Stimulated activated memory B cell treated with anti-CD40 and anti-IgM and Interleukin-4, amounts not matched to agents 10 μg/mL and 1 μg/mL and 100 μg/mL, for 72 hours (primary cell): ENCODE measurements around the gene SGTA.

Source experiments
- ATAC-seq: fragments of 150-1000 bp; cut with Tn5 transposase; 2 replicates; pipeline ENCODE4 v1.10.0; 2021
- H3K27ac Mint-ChIP-seq: one replicate; pipeline ENCODE4 v1.8.0; 2022; ENCODE audit warnings: mild to moderate bottlenecking, mixed read lengths
- H3K27me3 Mint-ChIP-seq: one replicate; pipeline ENCODE4 v1.8.0; 2022; ENCODE audit warnings: mixed read lengths
- H3K36me3 Mint-ChIP-seq: one replicate; pipeline ENCODE4 v1.8.0; 2022; ENCODE audit warnings: mixed read lengths
- H3K4me1 Mint-ChIP-seq: one replicate; pipeline ENCODE4 v1.8.0; 2022; ENCODE audit warnings: mixed read lengths
- H3K4me3 Mint-ChIP-seq: one replicate; pipeline ENCODE4 v1.8.0; 2022; ENCODE audit warnings: mild to moderate bottlenecking, moderate library complexity, mixed read lengths
- H3K9me3 Mint-ChIP-seq: one replicate; pipeline ENCODE4 v1.8.0; 2022; ENCODE audit warnings: mixed read lengths

SGTA gene

DNA sequence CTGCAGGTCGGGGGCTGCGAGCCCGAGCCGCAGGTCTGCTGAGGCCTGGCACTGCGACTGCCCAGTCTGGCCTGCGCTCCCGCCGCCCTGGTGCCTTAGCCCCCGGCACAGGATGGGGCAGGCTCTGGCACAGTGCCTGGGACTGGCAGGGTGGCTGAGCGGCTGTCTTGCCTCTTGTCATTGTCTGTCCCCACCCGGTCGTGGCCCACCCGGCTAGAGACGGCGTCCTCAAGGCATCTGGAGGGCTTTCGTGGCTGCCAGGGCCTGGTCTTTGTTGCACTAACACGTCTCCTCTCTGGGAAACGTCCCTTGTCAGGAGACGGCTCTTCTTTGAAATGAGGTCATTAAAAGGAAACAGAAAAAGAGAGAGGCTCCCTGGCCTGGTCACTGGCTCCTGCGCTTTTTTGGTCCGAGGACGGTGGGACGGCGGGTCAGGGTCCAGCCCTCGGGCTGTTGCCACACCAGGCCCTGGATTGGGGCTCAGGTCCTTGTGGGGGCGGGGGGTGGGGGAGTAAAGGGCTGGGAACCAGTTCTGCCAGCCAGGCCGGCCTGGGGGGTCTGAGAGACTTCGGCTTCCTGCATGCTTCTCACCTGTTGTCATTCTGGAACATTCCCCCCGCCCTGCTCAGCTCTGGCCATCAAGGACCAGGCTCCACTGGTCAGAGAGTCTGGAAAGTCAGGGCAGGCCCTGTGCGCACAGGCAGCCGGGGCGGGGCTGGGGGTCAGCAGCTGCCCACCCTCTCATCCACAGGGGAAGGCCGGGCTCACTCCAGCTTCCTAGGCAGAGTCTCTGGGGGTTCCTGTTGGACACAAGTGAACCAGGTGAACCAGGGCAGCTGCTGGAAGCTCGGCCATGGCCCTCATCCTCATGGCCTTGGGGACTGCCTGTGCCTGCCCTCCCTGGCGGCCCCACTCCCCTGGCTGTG, 30.4 kb upstream of the SGTA start:
- no peaks in the 10 kb centered on the region for H3K27me3 Mint-ChIP-seq
- ATAC-seq = no peak
- H3K9me3 Mint-ChIP-seq = peaks cover 5% of the 10 kb centered on the region
- no peak overlapping the region for H3K4me3 Mint-ChIP-seq
- peaks cover 8% of the 10 kb centered on the region for H3K4me1 Mint-ChIP-seq
- H3K36me3 Mint-ChIP-seq = peaks cover 32% of the 10 kb centered on the region
- H3K27ac Mint-ChIP-seq = no peak overlapping the region

DNA sequence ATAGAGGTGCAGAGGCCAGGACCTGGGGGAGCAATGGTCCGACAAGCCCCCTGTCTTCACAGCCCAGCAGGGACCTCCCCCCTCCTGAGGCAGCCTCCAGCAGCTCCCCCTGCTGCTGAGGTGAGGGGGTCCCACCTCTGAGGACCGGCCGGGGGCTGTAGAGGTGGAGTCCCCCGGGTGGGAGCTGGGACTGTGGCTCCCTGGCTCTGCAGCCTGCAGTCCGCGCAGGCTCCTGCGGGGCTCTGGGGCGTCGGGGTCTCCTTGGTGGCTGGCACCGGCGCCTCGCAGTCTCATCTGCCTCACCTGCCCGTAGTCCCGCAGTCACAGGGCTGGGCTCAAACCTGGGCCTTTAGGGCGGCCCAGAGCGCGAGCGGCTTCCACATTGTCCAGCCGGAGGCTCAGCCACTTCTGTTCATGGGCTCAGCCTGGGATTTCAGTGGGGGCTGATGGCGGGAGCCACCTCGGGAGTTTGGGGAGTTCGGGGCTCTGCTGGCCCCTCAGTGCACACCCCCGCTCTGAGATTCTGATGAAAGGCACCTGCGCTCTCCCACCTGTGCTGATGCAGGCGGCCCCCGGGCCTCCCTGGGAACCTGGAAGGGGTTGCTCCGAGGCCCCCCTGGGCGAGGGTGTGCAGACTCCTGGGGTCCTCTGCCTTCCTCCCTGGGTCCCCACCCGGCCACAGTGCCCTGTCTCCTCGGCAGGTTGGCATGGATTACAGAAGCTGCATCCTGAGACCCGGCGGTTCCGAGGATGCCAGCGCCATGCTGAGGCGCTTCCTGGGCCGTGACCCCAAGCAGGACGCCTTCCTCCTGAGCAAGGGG, 29.6 kb upstream of the SGTA start:
- Mint-ChIP-seq H3K27me3 (no peaks in the 10 kb centered on the region), H3K4me1 (peaks cover 6% of the 10 kb centered on the region), H3K4me3 (no peak overlapping the region), H3K27ac (no peak overlapping the region), H3K36me3 (peaks cover 33% of the 10 kb centered on the region), H3K9me3 (peaks cover 5% of the 10 kb centered on the region)
- ATAC-seq = no peak

DNA sequence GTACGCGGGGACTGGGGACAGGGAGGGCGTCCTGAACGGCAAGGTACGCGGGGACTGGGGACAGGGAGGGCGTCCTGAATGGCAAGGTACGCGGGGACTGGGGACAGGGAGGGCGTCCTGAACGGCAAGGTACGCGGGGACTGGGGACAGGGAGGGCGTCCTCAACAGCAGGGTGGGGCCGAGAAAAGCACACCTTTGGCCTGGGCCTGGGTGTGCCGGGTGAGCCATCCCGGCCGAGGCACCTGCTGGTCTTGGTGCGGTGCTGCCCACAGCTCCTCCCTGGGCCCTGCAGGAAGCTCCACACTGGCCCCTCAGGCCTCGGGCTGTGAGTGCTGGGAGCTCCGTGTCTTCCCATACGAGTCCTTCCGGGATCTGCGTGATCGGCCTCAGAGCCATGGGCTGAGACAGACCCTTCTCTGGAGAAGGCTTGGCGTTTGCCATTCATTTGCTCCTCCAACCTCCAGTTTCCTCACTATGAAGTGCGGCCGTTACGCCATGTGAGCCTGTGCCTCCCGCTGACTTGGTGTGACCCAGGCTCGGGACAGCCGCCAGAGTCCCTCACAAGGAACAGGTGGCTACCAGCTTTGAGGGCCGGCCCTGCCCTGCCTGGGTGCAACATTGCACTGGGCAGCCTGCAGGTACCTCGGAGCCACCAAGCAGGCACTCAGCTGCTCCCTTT, 28.8 kb upstream of the SGTA start:
- no peaks in the 10 kb centered on the region for H3K4me1 Mint-ChIP-seq
- no peaks in the 10 kb centered on the region for H3K27me3 Mint-ChIP-seq
- peaks cover 34% of the 10 kb centered on the region for H3K36me3 Mint-ChIP-seq
- peak overlapping the region; percentile 23 for H3K4me3 Mint-ChIP-seq
- ATAC-seq = peak; percentile 55
- no peak overlapping the region for H3K27ac Mint-ChIP-seq
- H3K9me3 Mint-ChIP-seq = no peaks in the 10 kb centered on the region

DNA sequence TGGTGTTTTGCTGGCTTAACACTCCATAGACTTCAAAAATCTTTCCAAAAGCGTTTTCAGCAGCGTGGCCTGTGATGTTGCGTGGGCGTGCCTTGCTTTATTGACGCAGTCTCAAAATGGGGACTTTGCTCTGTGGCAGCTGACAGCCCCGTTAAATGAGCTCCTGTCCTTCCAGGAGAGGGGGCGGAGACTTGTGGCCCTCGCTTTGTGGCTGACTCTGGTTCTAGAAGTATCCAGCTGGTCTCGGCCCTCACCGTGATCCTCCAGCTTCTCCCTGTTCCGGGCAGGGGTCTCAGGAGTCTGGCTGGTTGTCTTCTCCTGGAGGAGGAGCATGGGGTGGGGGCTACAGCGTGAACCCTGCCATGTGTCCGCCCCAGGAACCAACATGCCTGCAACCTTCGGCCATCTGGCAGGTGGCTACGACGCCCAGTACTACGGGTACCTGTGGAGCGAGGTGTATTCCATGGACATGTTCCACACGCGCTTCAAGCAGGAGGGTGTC, 28.2 kb upstream of the SGTA start:
- H3K27ac Mint-ChIP-seq = no peak overlapping the region
- peaks cover 34% of the 10 kb centered on the region for H3K36me3 Mint-ChIP-seq
- no peaks in the 10 kb centered on the region for H3K9me3 Mint-ChIP-seq
- H3K4me3 Mint-ChIP-seq = peak overlapping the region; percentile 23
- no peaks in the 10 kb centered on the region for H3K4me1 Mint-ChIP-seq
- ATAC-seq = no peak
- no peaks in the 10 kb centered on the region for H3K27me3 Mint-ChIP-seq

DNA sequence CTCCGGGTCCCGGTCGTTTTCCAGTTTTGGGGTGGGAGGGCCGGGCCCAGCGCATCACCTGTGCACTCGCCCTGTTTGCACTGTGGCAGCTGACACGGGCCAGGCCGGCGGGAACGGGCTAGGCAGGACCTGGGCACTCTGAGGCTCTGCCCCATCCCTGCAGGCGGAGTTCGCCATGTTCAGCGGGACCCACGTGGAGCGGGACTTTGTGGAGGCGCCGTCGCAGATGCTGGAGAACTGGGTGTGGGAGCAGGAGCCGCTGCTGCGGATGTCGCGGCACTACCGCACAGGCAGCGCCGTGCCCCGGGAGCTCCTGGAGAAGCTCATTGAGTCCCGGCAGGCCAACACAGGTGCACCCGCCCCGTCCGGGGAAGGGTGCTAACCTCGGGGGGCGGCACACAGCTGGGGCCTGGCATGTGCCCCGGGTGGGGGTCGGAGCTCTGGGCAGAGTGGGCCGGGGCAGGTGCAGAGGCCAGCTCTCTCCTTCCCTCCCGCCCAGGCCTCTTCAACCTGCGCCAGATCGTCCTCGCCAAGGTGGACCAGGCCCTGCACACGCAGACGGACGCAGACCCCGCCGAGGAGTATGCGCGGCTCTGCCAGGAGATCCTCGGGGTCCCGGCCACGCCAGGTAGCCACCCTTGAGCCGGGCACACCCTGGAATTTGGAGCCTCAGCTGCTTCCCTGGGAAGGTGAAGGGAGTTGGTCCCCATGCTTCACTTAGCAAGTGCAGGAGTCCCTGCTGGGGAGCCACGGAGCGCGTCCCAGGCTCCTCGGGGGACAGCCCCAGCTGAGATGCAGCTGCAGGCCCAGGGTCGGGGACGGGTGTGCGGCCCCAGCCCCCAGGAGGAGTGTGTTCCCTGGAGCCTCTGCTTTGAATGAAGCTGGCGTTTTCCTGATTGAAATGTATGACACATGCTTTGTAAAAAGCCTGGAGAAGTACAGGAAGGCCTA, 27.3 kb upstream of the SGTA start:
- H3K27me3 Mint-ChIP-seq = no peaks in the 10 kb centered on the region
- H3K27ac Mint-ChIP-seq = no peak overlapping the region
- peaks cover 37% of the 10 kb centered on the region for H3K36me3 Mint-ChIP-seq
- H3K4me3 Mint-ChIP-seq = no peak overlapping the region
- H3K4me1 Mint-ChIP-seq = no peaks in the 10 kb centered on the region
- no peak for ATAC-seq
- no peaks in the 10 kb centered on the region for H3K9me3 Mint-ChIP-seq

DNA sequence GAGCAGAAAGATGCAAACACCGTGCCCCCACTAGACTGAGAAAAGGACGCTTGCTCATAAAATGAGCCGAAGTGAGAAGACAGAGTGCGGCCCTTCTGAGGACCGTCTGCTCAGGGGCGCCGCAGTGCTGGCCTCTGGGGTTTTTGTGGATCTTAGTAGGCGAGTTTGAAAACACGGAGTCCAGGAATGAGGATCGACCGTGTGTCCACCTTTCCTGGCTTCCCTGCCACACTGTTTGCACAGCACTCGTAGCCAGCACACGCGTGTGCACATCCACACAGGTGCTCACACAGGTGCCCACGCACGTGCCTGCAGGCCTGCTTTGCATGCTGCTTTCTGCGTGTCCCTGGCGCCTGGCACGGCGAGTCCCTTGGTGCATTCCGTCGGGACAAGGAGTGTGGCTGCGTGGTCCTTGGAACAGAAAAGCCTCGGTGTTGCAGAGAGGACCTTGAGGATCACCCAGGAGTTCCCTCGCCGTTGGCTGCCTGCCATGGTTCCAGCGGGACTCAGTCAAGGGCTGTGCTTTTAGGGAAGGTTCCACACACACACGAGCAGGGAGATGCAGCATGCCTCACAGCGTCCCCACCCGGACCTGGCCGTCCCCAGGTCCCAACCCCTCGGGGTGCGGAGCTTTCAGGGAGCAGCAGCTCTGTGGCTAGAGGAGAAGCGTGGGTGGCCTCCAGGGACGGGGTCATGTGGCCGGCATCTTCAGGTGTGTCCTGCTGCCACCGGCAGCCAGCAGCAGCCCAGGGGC, 26.5 kb upstream of the SGTA start:
- Mint-ChIP-seq H3K27ac (no peak overlapping the region), H3K36me3 (peaks cover 44% of the 10 kb centered on the region), H3K4me3 (no peak overlapping the region), H3K4me1 (no peaks in the 10 kb centered on the region), H3K27me3 (no peaks in the 10 kb centered on the region), H3K9me3 (no peaks in the 10 kb centered on the region)
- no peak for ATAC-seq

DNA sequence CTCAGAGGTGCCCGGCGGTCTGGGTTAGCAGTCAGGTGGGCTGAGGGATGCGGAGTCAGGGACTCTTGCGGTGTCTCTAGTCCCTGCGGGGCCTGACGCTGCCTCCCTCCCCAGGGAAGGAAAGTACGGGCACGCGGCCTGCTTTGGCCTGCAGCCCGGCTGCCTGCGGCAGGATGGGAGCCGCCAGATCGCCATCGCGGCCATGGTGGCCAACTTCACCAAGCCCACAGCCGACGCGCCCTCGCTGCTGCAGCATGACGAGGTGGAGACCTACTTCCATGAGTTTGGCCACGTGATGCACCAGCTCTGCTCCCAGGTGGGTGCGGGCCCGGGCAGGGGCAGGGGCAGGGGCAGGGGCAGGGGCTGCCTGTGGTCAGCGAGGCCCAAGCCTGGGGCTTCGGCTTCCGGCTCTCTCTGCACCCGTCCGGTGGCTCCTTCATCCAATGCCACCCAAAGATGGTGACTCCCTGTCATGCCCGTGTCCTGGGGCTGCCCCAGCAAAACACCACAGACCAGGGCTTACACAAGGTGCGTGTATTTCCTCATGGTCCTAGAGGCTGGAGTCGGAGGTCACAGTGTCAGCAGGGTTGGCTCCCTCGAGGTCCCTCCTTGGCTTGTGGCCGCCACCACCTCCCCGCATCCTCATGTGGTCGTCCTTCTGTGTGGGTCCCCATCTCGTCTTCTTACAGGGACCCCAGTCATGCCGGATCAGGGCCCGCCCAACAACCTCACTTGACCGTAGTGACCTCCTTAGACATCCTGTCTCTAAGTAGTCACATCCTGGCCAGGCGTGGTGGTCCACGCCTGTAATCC, 25.3 kb upstream of the SGTA start:
- ATAC-seq = no peak
- H3K4me1 Mint-ChIP-seq = peaks cover 9% of the 10 kb centered on the region
- H3K4me3 Mint-ChIP-seq = no peak overlapping the region
- no peaks in the 10 kb centered on the region for H3K27me3 Mint-ChIP-seq
- no peak overlapping the region for H3K27ac Mint-ChIP-seq
- H3K9me3 Mint-ChIP-seq = no peaks in the 10 kb centered on the region
- peaks cover 49% of the 10 kb centered on the region for H3K36me3 Mint-ChIP-seq

DNA sequence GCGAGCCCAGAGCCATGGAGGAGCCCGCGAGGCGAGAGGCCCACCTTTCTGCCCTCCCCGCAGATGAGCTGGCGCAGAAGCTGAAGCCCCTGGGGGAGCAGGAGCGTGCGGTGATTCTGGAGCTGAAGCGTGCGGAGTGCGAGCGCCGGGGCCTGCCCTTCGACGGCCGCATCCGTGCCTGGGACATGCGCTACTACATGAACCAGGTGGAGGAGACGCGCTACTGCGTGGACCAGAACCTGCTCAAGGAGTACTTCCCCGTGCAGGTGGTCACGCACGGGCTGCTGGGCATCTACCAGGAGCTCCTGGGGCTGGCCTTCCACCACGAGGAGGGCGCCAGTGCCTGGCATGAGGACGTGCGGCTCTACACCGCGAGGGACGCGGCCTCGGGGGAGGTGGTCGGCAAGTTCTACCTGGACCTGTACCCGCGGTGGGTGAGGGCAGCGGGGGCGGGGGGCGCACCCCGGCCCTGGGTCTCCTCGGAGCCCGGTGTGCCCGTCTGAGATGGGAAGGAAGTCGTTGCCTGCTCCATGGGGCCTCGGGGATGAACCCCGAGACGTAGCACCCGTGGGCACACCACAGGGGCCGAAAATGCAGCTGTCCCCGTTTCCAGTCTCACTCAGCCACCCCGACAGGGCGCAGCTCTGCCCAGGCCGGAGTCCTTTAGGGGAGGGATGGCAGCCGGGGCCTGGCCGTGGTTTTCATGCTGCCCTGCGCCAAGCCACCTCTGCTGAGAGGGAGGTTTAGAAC, 24.5 kb upstream of the SGTA start:
- Mint-ChIP-seq H3K27ac (no peak overlapping the region), H3K36me3 (peaks cover 54% of the 10 kb centered on the region), H3K4me3 (no peak overlapping the region), H3K27me3 (no peaks in the 10 kb centered on the region), H3K4me1 (peaks cover 13% of the 10 kb centered on the region), H3K9me3 (no peaks in the 10 kb centered on the region)
- no peak for ATAC-seq

DNA sequence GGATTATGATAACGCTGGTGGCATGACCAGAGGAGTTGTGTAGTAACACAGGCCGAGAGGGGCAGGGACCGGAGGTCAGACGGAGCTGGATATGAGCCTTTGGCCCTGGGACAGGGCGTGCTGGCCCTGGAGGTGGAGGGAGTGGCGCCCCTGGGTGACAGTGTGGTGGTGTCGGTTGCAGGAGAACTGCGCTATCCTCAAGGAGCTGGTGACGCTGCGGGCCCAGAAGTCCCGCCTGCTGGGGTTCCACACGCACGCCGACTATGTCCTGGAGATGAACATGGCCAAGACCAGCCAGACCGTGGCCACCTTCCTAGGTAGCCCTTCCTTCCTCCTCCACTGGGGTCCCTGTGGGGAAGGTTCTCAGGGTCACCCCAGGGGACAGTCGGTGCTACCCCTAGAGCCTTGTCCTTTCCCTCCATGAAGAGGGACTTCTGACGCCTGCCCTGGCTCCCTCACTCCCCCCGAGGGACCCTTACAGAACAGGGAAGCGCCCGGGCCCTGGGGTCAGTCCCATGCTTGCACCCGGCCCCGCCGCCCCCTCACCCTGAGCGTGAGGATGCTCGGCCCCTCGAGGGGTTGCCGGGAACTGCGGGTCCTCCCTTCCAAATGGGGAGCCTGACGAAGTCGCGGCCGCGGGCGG, 23.8 kb upstream of the SGTA start:
- H3K4me3 Mint-ChIP-seq = no peak overlapping the region
- no peak for ATAC-seq
- H3K9me3 Mint-ChIP-seq = no peaks in the 10 kb centered on the region
- peaks cover 61% of the 10 kb centered on the region for H3K36me3 Mint-ChIP-seq
- H3K27me3 Mint-ChIP-seq = no peaks in the 10 kb centered on the region
- H3K4me1 Mint-ChIP-seq = peaks cover 16% of the 10 kb centered on the region
- H3K27ac Mint-ChIP-seq = no peak overlapping the region

DNA sequence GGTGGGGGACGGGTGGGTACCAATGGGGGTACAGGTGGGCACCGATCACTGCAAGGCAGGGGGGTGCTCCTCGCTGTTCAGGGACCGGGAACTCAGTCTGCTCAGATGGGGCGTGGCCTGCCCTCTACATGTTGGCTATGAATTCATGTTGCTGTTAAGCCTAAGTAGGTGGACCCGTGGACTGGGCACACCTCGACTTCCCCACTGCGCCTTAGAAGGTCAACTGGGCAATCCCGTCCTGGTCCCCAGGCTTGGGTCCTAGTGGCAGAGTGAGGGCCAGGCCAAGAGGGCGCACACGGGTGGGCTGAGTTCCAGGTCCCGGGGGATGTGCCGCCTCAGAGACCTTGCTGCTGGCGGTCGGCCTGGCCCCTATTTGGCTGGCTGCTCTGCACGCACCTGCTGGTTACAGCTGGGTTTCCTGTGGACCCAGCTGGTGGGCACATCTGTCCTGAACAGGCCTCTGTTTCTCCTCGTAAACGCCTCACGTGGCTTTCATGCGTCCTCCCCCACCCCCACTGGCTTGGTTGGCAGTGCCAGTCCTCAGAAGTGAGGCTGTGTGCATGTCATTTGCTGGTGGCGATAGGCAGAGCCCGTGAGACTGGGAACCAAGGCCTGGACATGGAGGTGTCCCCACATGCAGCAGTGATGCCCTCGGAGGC, 23.0 kb upstream of the SGTA start:
- H3K36me3 Mint-ChIP-seq = peaks cover 63% of the 10 kb centered on the region
- no peak overlapping the region for H3K27ac Mint-ChIP-seq
- no peak for ATAC-seq
- H3K4me3 Mint-ChIP-seq = no peak overlapping the region
- H3K4me1 Mint-ChIP-seq = peaks cover 16% of the 10 kb centered on the region
- H3K27me3 Mint-ChIP-seq = no peaks in the 10 kb centered on the region
- no peaks in the 10 kb centered on the region for H3K9me3 Mint-ChIP-seq

DNA sequence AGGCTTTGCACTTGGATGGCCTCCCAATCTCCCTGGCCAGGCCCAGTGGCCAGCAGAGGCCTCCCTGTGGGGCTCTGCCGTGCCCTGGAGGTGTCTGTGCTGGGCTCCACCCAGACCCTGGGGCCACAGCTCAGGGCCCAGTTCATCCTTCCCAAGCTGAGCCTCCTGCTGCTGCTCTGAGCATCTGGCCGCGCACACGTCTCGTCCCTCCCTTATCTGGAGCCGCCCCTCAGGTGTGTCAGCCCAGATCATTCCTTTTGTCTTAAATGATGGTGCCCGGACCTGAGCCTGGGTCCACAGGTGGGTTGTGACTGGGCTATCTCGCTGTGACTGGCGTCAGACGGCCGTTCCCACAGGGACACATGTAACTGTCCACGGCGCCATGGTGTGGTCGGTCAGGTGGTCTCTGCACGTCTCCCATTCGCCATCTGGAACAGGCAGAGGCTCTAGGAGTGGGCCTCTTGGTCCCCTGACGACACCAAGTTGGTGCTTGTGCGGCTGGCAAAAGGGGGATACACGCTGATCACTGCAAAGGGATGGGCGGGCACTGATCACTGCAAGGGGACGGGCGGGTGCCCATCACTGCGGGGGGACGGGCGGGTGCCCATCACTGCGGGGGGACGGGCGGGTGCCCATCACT, 22.3 kb upstream of the SGTA start:
- Mint-ChIP-seq H3K4me3 (no peak overlapping the region), H3K4me1 (peaks cover 16% of the 10 kb centered on the region), H3K27ac (peak overlapping the region; percentile 22), H3K36me3 (peaks cover 70% of the 10 kb centered on the region), H3K9me3 (no peaks in the 10 kb centered on the region), H3K27me3 (no peaks in the 10 kb centered on the region)
- no peak for ATAC-seq
